ENCODE data around the gene LNPEP. TPM values are rescaled to one million over a fixed set of nuclear protein-coding genes. Genes with fewer than 3 reads are reported as not detected.

LNPEP gene
- total RNA-seq, 2 donors from 2014 or later, result 72.4 to 80.7 TPM

Other genes starting within 250 kb of the LNPEP start
- 10 to 100 TPM; 70.4 to 79.1 TPM for gene ERAP1, start 128.1 kb upstream of the LNPEP start, total RNA-seq
- 10 to 100 TPM; 42.7 to 65.6 TPM for gene ERAP2, start 59.6 kb upstream of the LNPEP start, total RNA-seq
- not detected for gene LIX1, start 206.5 kb downstream of the LNPEP start, total RNA-seq
- gene RIOK2, start 247.2 kb downstream of the LNPEP start, total RNA-seq, result 10 to 100 TPM; 16.9 to 27.2 TPM